GM23338 (cell line): ENCODE results near the gene CACNA2D3. TPM values are rescaled to one million over a fixed set of nuclear protein-coding genes. Genes with fewer than 3 reads are reported as not detected.

Experiments used
- ATAC-seq: fragments of 200-7000 bp; cut with Tn5 transposase; 3 replicates; pipeline ENCODE4 v1.9.1; 2020
- DNase-seq: peaks from one replicate; pipeline ENCODE4 v3.0.0-alpha.2; 2015; ENCODE audit warnings: low spot score
- H2AFZ ChIP-seq: fragments of 200-600 bp; sonication (generic); 2 replicates; pipeline ENCODE4 v1.8.0; 2016; ENCODE audit warnings: antibody characterized with exemption, mild to moderate bottlenecking, moderate library complexity
- H3F3A ChIP-seq: fragments of 200-600 bp; sonication (generic); replicated peaks from 2 replicates; pipeline ENCODE4 v1.8.0; 2017; ENCODE audit warnings: antibody characterized with exemption, mixed run types, low read depth
- H3K27ac ChIP-seq: fragments of 200-600 bp; sonication (generic); 2 replicates; pipeline ENCODE4 v1.6.1; 2016; ENCODE audit warnings: low read depth
- H3K27me3 ChIP-seq: fragments of 200-600 bp; sonication (generic); 2 replicates; pipeline ENCODE4 v1.8.0; 2016; ENCODE audit warnings: mild to moderate bottlenecking, mixed run types, moderate library complexity; ENCODE audit not compliant: insufficient read depth
- H3K36me3 ChIP-seq: fragments of 200-600 bp; sonication (generic); 2 replicates; pipeline ENCODE4 v1.8.0; 2016; ENCODE audit warnings: mild to moderate bottlenecking; ENCODE audit not compliant: insufficient read depth
- H3K4me1 ChIP-seq: fragments of 200-600 bp; sonication (generic); 2 replicates; pipeline ENCODE4 v1.8.0; 2016; ENCODE audit warnings: mild to moderate bottlenecking, moderate library complexity; ENCODE audit not compliant: insufficient read depth
- H3K4me2 ChIP-seq: fragments of 200-600 bp; sonication (generic); 2 replicates; pipeline ENCODE4 v1.7.1; 2017; ENCODE audit warnings: mixed run types
- H3K4me3 ChIP-seq: fragments of 200-600 bp; sonication (generic); 2 replicates; pipeline ENCODE4 v1.6.1; 2016; ENCODE audit warnings: mixed run types
- H3K79me2 ChIP-seq: fragments of 200-600 bp; sonication (generic); replicated peaks from 2 replicates; pipeline ENCODE4 v1.8.0; 2017; ENCODE audit warnings: mild to moderate bottlenecking; ENCODE audit not compliant: insufficient read depth
- H3K9me2 ChIP-seq: fragments of 200-600 bp; sonication (generic); 2 replicates; pipeline ENCODE4 v1.8.0; 2017; ENCODE audit not compliant: insufficient read depth
- H4K20me1 ChIP-seq: fragments of 200-600 bp; sonication (generic); replicated peaks from 2 replicates; pipeline ENCODE4 v1.8.0; 2017; ENCODE audit warnings: mild to moderate bottlenecking; ENCODE audit not compliant: insufficient read depth
- H3K27ac Mint-ChIP-seq: 2 replicates; pipeline ENCODE4 v1.8.0; 2020; ENCODE audit warnings: inconsistent platforms, mild to moderate bottlenecking, moderate library complexity, mixed read lengths
- H3K27me3 Mint-ChIP-seq: 3 replicates; pipeline ENCODE4 v1.8.0; 2022; ENCODE audit warnings: low read depth, mild to moderate bottlenecking, moderate library complexity, mixed read lengths, inconsistent platforms; ENCODE audit not compliant: insufficient read depth, poor library complexity
- H3K36me3 Mint-ChIP-seq: 3 replicates; pipeline ENCODE4 v1.8.0; 2021; ENCODE audit warnings: low read depth, mild to moderate bottlenecking, inconsistent platforms, moderate library complexity, mixed read lengths
- H3K4me1 Mint-ChIP-seq: 3 replicates; pipeline ENCODE4 v1.8.0; 2020; ENCODE audit warnings: mild to moderate bottlenecking, inconsistent platforms, mixed read lengths
- H3K4me3 Mint-ChIP-seq: 3 replicates; pipeline ENCODE4 v1.8.0; 2021; ENCODE audit warnings: moderate library complexity, mild to moderate bottlenecking, inconsistent platforms, mixed read lengths
- H3K9me3 Mint-ChIP-seq: 3 replicates; pipeline ENCODE4 v1.8.0; 2020; ENCODE audit warnings: moderate library complexity, mild to moderate bottlenecking, inconsistent platforms, mixed read lengths
- JUNB ChIP-seq: IDR thresholded peaks from one replicate; pipeline ENCODE4 v1.6.1; 2016; ENCODE audit warnings: antibody characterized with exemption; ENCODE audit not compliant: unreplicated experiment
- NANOG ChIP-seq: IDR thresholded peaks from 2 replicates; pipeline ENCODE4 v1.6.1; 2016; ENCODE audit warnings: antibody characterized with exemption, borderline replicate concordance
- POLR2AphosphoS5 ChIP-seq: IDR thresholded peaks from 2 replicates; pipeline ENCODE4 v1.6.1; 2016; ENCODE audit warnings: antibody characterized with exemption, low read depth
- ZNF331 ChIP-seq: fragments of 250-450 bp; sonication (Bioruptor Pico); IDR thresholded peaks from 2 replicates; pipeline ENCODE4 v1.5.0; 2020; ENCODE audit warnings: low read depth, mild to moderate bottlenecking, moderate library complexity
- polyA plus RNA-seq: library from polyadenylated mRNA; unstranded; fragments of >200 nt; fragmentation: Nextera tagmentation; extraction: Ambion mirVana; gene quantifications from 2 replicates; pipeline ENCODE4 v1.2.1, GENCODE V29; 2016
- total RNA-seq: library from RNA; depleted of rRNA; stranded (reverse); fragments of >200 nt; shearing (Covaris generic); gene quantifications from 2 replicates; pipeline ENCODE4 v1.2.3, GENCODE V29; 2014
- TF ChIP-seq, protein P1 (sequence below): fragments of 250-450 bp; sonication (Bioruptor Pico); IDR thresholded peaks from 2 replicates; pipeline ENCODE4 v1.5.0; 2020; ENCODE audit warnings: mild to moderate bottlenecking, moderate library complexity
- TF ChIP-seq, protein P2 (sequence below): IDR thresholded peaks from 2 replicates; pipeline ENCODE4 v1.6.1; 2016; ENCODE audit warnings: antibody characterized with exemption
- TF ChIP-seq, protein P3 (sequence below), 2 experiments: fragments of 200-600 bp in 1 of 2; sonication (generic) in 1 of 2; conservative IDR thresholded peaks; 2 replicates each; pipeline versions ENCODE4 v1.5.1 to v1.6.1; 2016 to 2017; ENCODE audit warnings: antibody characterized with exemption in 2 of 2, low read depth in 2 of 2, mild to moderate bottlenecking in 2 of 2, moderate library complexity in 1 of 2

Gene CACNA2D3
- total and polyA plus RNA-seq, 2 experiments from 2014 or later: 2.2 to 2.3 TPM

DNA sequence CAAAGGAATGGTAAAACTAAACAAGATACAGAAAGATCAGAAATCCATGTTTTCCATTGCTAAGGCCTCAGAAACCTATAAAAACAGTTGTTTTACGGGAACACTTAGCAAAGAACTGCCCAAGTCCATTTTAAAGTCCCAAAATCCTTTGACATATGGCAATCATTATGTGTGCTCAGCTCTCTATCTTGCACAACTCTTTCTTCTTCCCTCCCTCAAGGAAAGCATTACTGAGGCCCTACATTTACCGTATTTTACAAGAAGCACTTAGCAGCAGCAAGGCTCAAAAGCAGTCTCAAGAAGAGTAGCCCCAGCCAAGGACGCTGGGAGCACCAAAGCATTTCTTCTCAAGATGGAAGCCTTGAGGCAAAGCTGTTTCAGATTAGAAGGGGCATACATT lies 975.1 kb downstream of the CACNA2D3 start (continued):
- TF ChIP-seq, protein P1, sequence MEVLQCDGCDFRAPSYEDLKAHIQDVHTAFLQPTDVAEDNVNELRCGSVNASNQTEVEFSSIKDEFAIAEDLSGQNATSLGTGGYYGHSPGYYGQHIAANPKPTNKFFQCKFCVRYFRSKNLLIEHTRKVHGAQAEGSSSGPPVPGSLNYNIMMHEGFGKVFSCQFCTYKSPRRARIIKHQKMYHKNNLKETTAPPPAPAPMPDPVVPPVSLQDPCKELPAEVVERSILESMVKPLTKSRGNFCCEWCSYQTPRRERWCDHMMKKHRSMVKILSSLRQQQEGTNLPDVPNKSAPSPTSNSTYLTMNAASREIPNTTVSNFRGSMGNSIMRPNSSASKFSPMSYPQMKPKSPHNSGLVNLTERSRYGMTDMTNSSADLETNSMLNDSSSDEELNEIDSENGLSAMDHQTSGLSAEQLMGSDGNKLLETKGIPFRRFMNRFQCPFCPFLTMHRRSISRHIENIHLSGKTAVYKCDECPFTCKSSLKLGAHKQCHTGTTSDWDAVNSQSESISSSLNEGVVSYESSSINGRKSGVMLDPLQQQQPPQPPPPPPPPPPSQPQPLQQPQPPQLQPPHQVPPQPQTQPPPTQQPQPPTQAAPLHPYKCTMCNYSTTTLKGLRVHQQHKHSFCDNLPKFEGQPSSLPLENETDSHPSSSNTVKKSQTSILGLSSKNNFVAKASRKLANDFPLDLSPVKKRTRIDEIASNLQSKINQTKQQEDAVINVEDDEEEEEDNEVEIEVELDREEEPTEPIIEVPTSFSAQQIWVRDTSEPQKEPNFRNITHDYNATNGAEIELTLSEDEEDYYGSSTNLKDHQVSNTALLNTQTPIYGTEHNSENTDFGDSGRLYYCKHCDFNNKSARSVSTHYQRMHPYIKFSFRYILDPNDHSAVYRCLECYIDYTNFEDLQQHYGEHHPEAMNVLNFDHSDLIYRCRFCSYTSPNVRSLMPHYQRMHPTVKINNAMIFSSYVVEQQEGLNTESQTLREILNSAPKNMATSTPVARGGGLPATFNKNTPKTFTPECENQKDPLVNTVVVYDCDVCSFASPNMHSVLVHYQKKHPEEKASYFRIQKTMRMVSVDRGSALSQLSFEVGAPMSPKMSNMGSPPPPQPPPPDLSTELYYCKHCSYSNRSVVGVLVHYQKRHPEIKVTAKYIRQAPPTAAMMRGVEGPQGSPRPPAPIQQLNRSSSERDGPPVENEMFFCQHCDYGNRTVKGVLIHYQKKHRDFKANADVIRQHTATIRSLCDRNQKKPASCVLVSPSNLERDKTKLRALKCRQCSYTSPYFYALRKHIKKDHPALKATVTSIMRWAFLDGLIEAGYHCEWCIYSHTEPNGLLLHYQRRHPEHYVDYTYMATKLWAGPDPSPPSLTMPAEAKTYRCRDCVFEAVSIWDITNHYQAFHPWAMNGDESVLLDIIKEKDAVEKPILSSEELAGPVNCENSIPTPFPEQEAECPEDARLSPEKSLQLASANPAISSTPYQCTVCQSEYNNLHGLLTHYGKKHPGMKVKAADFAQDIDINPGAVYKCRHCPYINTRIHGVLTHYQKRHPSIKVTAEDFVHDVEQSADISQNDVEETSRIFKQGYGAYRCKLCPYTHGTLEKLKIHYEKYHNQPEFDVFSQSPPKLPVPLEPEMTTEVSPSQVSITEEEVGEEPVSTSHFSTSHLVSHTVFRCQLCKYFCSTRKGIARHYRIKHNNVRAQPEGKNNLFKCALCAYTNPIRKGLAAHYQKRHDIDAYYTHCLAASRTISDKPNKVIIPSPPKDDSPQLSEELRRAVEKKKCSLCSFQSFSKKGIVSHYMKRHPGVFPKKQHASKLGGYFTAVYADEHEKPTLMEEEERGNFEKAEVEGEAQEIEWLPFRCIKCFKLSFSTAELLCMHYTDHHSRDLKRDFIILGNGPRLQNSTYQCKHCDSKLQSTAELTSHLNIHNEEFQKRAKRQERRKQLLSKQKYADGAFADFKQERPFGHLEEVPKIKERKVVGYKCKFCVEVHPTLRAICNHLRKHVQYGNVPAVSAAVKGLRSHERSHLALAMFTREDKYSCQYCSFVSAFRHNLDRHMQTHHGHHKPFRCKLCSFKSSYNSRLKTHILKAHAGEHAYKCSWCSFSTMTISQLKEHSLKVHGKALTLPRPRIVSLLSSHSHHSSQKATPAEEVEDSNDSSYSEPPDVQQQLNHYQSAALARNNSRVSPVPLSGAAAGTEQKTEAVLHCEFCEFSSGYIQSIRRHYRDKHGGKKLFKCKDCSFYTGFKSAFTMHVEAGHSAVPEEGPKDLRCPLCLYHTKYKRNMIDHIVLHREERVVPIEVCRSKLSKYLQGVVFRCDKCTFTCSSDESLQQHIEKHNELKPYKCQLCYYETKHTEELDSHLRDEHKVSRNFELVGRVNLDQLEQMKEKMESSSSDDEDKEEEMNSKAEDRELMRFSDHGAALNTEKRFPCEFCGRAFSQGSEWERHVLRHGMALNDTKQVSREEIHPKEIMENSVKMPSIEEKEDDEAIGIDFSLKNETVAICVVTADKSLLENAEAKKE (CRISPR knock-in tag): no peak

DNA sequence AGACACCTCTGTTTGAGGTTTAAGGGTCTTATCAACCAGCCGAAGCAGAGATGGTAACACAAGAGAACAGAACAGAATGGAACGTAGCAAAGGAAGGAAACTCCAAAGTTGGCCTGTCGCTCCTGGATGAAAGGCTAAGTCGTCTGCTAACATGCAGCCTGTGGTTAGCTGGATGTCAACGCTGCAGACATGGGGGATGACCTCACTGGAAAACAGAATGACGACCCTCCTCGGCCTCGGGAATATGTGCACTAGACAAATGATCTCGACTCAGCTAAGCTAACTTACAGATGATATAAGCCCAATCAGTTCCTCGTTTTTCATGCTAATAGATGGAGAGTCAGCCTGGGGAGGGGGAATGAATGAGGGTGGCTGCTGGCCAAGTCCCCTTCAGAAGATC lies 983.3 kb downstream of the CACNA2D3 start:
- ATAC-seq (no peak), DNase-seq (no peak)
- Histone ChIP-seq H3K4me1 (0 out of 2 replicates have a peak, but pooled peaks cover 6% of the 10 kb centered on the region), H4K20me1 (no peaks in the 10 kb centered on the region), H2AFZ (peak overlapping the region; percentile 32; the same call in 1 of the 2 replicates), H3F3A (no peaks in the 10 kb centered on the region), H3K4me3 (no peak overlapping the region), H3K27me3 (no peaks in the 10 kb centered on the region), H3K79me2 (no peaks in the 10 kb centered on the region), H3K36me3 (no peaks in the 10 kb centered on the region), H3K27ac (no peak overlapping the region), H3K9me2 (0 out of 2 replicates have a peak, but pooled peaks cover 11% of the 10 kb centered on the region), H3K4me2 (no peak overlapping the region)
- H3K4me3 Mint-ChIP-seq: no peak overlapping the region
- peaks cover 5% of the 10 kb centered on the region for H3K4me1 Mint-ChIP-seq
- no peaks in the 10 kb centered on the region; the same call in 2 of the 3 replicates for H3K9me3 Mint-ChIP-seq
- H3K27ac Mint-ChIP-seq: no peak overlapping the region
- H3K27me3 Mint-ChIP-seq: peaks cover 2% of the 10 kb centered on the region
- H3K36me3 Mint-ChIP-seq: no peaks in the 10 kb centered on the region
- TF ChIP-seq, protein P1 (CRISPR knock-in tag): no peak
- TF ChIP-seq, protein P2, sequence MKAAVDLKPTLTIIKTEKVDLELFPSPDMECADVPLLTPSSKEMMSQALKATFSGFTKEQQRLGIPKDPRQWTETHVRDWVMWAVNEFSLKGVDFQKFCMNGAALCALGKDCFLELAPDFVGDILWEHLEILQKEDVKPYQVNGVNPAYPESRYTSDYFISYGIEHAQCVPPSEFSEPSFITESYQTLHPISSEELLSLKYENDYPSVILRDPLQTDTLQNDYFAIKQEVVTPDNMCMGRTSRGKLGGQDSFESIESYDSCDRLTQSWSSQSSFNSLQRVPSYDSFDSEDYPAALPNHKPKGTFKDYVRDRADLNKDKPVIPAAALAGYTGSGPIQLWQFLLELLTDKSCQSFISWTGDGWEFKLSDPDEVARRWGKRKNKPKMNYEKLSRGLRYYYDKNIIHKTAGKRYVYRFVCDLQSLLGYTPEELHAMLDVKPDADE: no peak
- TF ChIP-seq POLR2AphosphoS5 (no peak), NANOG (no peak), ZNF331 (CRISPR knock-in tag) (no peak), JUNB (no peak)
- TF ChIP-seq, protein P3, sequence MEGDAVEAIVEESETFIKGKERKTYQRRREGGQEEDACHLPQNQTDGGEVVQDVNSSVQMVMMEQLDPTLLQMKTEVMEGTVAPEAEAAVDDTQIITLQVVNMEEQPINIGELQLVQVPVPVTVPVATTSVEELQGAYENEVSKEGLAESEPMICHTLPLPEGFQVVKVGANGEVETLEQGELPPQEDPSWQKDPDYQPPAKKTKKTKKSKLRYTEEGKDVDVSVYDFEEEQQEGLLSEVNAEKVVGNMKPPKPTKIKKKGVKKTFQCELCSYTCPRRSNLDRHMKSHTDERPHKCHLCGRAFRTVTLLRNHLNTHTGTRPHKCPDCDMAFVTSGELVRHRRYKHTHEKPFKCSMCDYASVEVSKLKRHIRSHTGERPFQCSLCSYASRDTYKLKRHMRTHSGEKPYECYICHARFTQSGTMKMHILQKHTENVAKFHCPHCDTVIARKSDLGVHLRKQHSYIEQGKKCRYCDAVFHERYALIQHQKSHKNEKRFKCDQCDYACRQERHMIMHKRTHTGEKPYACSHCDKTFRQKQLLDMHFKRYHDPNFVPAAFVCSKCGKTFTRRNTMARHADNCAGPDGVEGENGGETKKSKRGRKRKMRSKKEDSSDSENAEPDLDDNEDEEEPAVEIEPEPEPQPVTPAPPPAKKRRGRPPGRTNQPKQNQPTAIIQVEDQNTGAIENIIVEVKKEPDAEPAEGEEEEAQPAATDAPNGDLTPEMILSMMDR (conservative IDR thresholded peaks at IDR 0.05; ENCODE audit: low read depth in 2 of 2): no peak
